Pancreas (tissue), 10 donors: ENCODE results near the gene DNAJB4. TPM values are rescaled to one million over a fixed set of nuclear protein-coding genes. Genes with fewer than 3 reads are reported as not detected.
A peak's percentile ranks its signal among the peaks of the same experiment; 100 is the strongest.

Experiments used
- ATAC-seq, 4 donors: fragments of 200-7000 bp; cut with Tn5 transposase; one replicate each; pipeline versions ENCODE4 v1.8.0 to v1.9.1; 2020; ENCODE audit warnings: mild to moderate bottlenecking in 4 of 4, moderate library complexity in 4 of 4
- DNase-seq, 6 donors: peaks; one replicate each; pipeline ENCODE4 v3.0.0-alpha.2; 2020
- FAIRE-seq: peaks from 2 replicates; lab custom pipeline; 2012; peaks lifted over from hg19 to GRCh38; lab: Jason Lieb, UNC
- H3K27ac ChIP-seq, 4 donors: fragments of 200-600 bp; sonication (generic); 1 replicate in 3 of 4; 2 replicates in 1 of 4; pipeline versions ENCODE4 v1.5.0 to v1.8.0; 2020
- H3K27me3 ChIP-seq, 4 donors: fragments of 200-600 bp; one replicate each; pipeline ENCODE4 v1.8.0; 2021
- H3K36me3 ChIP-seq, 3 donors: fragments of 200-600 bp; sonication (generic) in 1 of 3; one replicate each; pipeline versions ENCODE4 v1.5.0 to v1.8.0; 2020 to 2021
- H3K4me1 ChIP-seq, 3 donors: fragments of 200-600 bp; one replicate each; pipeline ENCODE4 v1.8.0; 2021
- H3K4me3 ChIP-seq, 4 donors: fragments of 200-600 bp; sonication (generic) in 2 of 4; one replicate each; pipeline versions ENCODE4 v1.5.0 to v1.8.0; 2020 to 2021
- H3K9me3 ChIP-seq, 4 donors: fragments of 200-600 bp; one replicate each; pipeline ENCODE4 v1.8.0; 2021
- WGBS, 2 donors: extraction: QIAGEN DNeasy Blood & Tissue Kit; methylation state at CpG; one replicate each; pipeline ENCODE4 v1.1.7; 2013; 5-methylcytosine and 5-hydroxymethylcytosine counted together
- intact Hi-C, 3 donors: fragments of 100-400 bp; cut with DNase I; formaldehyde crosslinking; loops; one replicate each; pipeline versions ENCODE4 v1.11.1 to v1.14.2; 2022
- polyA plus RNA-seq, 2 donors: library from polyadenylated mRNA; stranded (reverse); fragments of 200-250 nt; gene quantifications; one replicate each; pipeline ENCODE4 v1.2.3, GENCODE V29; 2013
- total RNA-seq, 6 donors: library from RNA; stranded (reverse); fragmentation: NEBNext Ultra II Directional in 4 of 6; extraction: Animal tissue kit (Norgen Biotek cat#: 25700) in 4 of 6; gene quantifications; one replicate each; pipeline versions ENCODE4 v1.2.1 to v1.2.4, GENCODE V29; 2021 to 2023
- TF ChIP-seq, protein P1 (sequence below), 4 donors: fragments of 200-600 bp; sonication (generic) in 3 of 4; IDR thresholded peaks; one replicate each; pipeline versions ENCODE4 v1.5.0 to v1.8.0; 2021; ENCODE audit warnings: antibody characterized with exemption in 4 of 4
- donor health status: healthy with polysubstance abuse.
- donor health status: DM: no; HTN: no; CAD: no; lungs with moderate emphysema.
- donor health status: DM: no; HTN: no; CAD: no.
- donor health status: control.
- donor health status: control.
- donor health status: Bipolar disorder and iron deficiency.
- donor health status: DM: yes; HTN: yes; CAD: no.
- donor health status: DM: no; HTN: no; CAD: no.
- donor health status: DM: no; HTN: no; CAD: no.
- donor health status: DM: yes; HTN: yes; CAD: no.

DNAJB4 gene
- total and polyA plus RNA-seq, 8 donors = 6.7 to 38.6 (median 20.7) TPM

- H3K9me3 ChIP-seq = no peaks in the 10 kb centered on the region
- H3K4me1 ChIP-seq = peaks cover 4 to 41% (median 30%) of the 10 kb centered on the region in 3 donors
- WGBS, 2 donors = 39 to 40% methylated on average over 2 of the region's 2 CpGs
- FAIRE-seq (no peak), ATAC-seq (no peak), DNase-seq (no peak)
- no peaks in the 10 kb centered on the region for H3K27me3 ChIP-seq
- no peak overlapping the region for H3K27ac ChIP-seq
- H3K4me3 ChIP-seq = no peak overlapping the region
- H3K36me3 ChIP-seq = no peaks in the 10 kb centered on the region
- TF ChIP-seq, protein P1, sequence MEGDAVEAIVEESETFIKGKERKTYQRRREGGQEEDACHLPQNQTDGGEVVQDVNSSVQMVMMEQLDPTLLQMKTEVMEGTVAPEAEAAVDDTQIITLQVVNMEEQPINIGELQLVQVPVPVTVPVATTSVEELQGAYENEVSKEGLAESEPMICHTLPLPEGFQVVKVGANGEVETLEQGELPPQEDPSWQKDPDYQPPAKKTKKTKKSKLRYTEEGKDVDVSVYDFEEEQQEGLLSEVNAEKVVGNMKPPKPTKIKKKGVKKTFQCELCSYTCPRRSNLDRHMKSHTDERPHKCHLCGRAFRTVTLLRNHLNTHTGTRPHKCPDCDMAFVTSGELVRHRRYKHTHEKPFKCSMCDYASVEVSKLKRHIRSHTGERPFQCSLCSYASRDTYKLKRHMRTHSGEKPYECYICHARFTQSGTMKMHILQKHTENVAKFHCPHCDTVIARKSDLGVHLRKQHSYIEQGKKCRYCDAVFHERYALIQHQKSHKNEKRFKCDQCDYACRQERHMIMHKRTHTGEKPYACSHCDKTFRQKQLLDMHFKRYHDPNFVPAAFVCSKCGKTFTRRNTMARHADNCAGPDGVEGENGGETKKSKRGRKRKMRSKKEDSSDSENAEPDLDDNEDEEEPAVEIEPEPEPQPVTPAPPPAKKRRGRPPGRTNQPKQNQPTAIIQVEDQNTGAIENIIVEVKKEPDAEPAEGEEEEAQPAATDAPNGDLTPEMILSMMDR (IDR thresholded peaks at IDR 0.05) = no peak
- intact Hi-C loops = loop anchor here in 1 of 3 donors (10.0 kb wide), 1 partner anchor 57 kb away; the partner anchor contains the start of gene GIPC2
Observed at GRCh38 chr1:77987919-77988318, 16.8 kb upstream of the DNAJB4 start.

DNA sequence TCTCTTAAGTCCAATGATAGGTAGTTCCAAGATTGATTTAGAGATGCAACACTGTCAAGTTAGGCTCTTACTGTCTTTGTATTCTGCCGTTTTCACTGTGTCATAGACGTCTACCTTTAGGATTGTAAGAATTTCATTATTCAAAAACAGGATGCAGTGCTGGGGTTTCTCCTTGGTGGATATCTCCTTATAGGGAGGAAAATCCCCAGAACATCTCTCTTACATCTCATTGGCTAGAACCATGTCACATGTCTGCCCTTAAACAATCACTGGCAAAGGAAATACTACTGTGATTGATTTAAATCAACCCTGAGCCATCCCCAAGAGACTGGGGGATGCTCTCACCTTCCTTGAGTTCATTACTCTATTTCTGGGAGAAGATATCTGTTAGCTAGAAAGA, 15.0 kb upstream of the DNAJB4 start:
- WGBS, 2 donors = 86 to 92% methylated on average over 2 of the region's 2 CpGs
- TF ChIP-seq, protein P1 (IDR thresholded peaks at IDR 0.05) = no peak

DNA sequence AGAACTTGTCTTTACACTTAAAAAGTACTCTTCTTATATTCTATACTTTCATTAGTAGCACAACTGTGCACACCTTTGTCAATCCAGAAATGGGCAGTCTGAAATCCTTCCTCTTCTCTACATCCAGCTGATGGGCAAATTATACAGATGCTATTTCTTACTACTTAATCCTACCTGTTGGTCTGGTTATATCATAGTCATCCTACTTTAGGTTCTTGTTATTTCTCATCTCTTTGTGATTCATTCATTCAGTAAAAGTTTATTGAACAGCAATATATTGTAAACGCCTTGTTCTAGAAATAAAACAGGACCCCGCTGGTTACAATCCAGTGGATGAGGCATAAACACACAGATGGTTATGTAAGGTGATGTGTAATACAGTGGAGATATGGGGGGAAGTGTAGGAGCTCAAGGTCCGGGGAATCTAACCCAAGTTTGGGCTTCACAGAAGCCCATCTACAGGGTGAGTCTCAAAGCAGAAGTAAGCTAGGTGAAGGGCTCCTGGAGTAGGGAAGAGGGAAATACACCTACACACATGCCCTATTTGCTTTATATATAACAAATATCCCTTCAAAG, 14.0 kb upstream of the DNAJB4 start:
- ATAC-seq = peak in 1 of 4 donors; percentile 10
- no peak overlapping the region for H3K27ac ChIP-seq

More for the DNA sequence above, 15.0 kb upstream of the DNAJB4 start:
- DNase-seq = no peak
- Histone ChIP-seq H3K36me3 (no peaks in the 10 kb centered on the region), H3K27me3 (no peaks in the 10 kb centered on the region), H3K9me3 (no peaks in the 10 kb centered on the region), H3K4me1 (peaks cover 0 to 35% (median 29%) of the 10 kb centered on the region in 3 donors), H3K27ac (no peak overlapping the region), H3K4me3 (no peak overlapping the region)
- ATAC-seq = no peak
- no peak for FAIRE-seq
- intact Hi-C loops = loop anchor here in 1 of 3 donors (10.0 kb wide), 1 partner anchor 55 kb away; the partner anchor contains the start of gene GIPC2

DNA sequence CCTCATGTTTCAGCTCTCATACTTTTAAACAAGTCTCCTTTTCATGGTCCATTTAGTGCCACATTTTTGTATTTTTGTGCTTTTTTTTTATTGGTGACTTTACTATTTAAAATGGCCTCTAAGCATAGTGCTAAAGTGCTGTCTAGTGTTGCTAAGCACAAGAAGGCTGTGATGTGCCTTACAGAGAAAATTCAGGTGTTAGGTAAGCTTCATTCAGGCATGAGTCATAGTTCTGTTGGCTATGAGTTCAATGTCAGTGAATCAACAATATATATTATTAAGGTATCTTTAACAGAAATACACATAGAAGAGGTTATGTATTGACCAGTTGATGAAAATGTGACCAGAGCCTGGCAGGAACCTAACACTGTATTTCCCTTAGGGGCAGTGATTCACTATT, 13.1 kb upstream of the DNAJB4 start:
- Histone ChIP-seq H3K36me3 (no peaks in the 10 kb centered on the region), H3K9me3 (no peaks in the 10 kb centered on the region), H3K4me1 (peaks cover 0 to 19% (median 17%) of the 10 kb centered on the region in 3 donors), H3K27me3 (no peaks in the 10 kb centered on the region), H3K27ac (no peak overlapping the region), H3K4me3 (no peak overlapping the region)
- peak; percentile 59 to 71 (median 70) for ATAC-seq
- TF ChIP-seq, protein P1 (IDR thresholded peaks at IDR 0.05) = no peak
- no peak for DNase-seq
- no peak for FAIRE-seq
- intact Hi-C loops = no loop called here

More for the DNA sequence above, 14.0 kb upstream of the DNAJB4 start:
- Histone ChIP-seq H3K36me3 (no peaks in the 10 kb centered on the region), H3K4me3 (no peak overlapping the region), H3K27me3 (no peaks in the 10 kb centered on the region), H3K4me1 (peaks cover 0 to 26% (median 23%) of the 10 kb centered on the region in 3 donors), H3K9me3 (no peaks in the 10 kb centered on the region)
- intact Hi-C loops = no loop called here
- WGBS, 2 donors = 69 to 91% methylated on average over 3 of the region's 3 CpGs
- no peak for FAIRE-seq
- TF ChIP-seq, protein P1 (IDR thresholded peaks at IDR 0.05) = no peak
- no peak for DNase-seq

DNA sequence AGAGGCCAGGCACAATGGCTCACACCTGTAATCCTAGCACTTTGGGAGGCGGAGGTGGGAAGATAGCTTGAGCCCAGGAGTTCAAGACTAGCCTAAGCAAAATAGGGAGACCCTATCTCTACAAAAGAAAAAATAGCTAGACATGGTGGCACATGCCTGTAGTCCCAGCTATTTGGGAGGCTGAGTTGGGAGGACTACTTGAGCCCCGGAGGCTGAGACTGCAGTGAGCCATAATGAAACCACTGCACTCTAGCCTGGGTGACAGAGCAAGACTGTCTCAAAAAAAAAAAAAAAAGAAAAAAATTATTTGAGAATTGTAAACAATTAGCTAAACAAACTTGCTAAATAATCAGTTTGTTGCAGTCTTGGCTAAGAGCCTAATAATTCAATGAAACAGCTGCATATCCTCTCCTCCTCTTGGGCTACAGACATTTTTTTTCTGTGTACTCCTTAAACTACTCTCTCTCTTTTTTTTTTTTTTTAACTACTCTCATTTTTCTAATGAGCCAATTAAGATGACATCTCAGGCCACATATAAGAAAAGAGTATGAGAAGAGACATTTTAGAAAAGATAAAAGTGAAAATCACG, 10.5 kb upstream of the DNAJB4 start:
- ATAC-seq (no peak), FAIRE-seq (no peak), DNase-seq (no peak)
- intact Hi-C loops = no loop called here
- Histone ChIP-seq H3K9me3 (no peaks in the 10 kb centered on the region), H3K36me3 (no peaks in the 10 kb centered on the region), H3K4me3 (no peak overlapping the region), H3K4me1 (peaks cover 1 to 30% (median 13%) of the 10 kb centered on the region in 3 donors), H3K27ac (no peak overlapping the region), H3K27me3 (no peaks in the 10 kb centered on the region)
- TF ChIP-seq, protein P1 (IDR thresholded peaks at IDR 0.05) = no peak
- WGBS, 2 donors = 77 to 83% methylated on average over 3 of the region's 3 CpGs
